ENCODE results near the gene SIX2. TPM values are rescaled to one million over a fixed set of nuclear protein-coding genes. Genes with fewer than 3 reads are reported as not detected.
"Not testable (repeated sequence)": the region's sequence is repeated elsewhere in the genome, so short reads cannot be mapped to it uniquely, and the experiment has no call there.

SIX2 gene
- polyA plus RNA-seq (2012; ENCODE audit: insufficient read depth, insufficient read length): not detected

DNA sequence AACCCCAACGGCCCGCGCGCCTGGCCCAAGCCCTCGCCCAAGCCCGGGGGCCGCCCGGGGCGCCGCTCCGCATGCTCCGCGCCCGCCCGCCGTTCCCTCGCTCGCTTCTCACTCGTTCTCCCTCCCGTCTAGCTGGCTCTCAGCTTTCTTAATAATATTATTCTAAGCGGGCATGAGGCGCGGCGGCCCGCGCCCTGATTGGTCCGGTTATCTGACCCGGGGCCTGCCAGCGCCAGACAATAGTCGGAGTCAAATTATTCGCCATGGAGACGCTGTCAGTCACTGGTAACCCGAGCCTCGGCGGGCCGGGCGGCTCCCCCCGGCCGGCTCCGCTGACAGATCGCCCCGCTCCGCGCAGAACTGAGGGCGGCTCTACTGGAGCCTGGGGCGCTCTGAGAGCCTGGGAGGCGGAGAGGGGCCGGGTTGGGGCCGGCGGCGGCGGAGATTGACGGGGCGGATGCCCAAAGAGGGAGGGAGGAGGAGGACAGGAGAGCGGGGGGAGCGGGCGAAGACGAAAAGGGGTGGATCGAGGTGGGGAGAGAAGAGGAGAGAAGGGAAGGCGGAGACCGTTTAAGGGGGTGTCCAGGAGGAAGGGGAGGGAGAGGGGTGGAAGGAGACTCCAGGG, at the start of gene SIX2:
Gene SIX2 (minus strand): TSS at position 150 of the 625 bp plus-strand sequence. CDS start 342 bp downstream, outside the sequence.
- DNase-seq (ENCODE audit: low read depth, low spot score): no peak
- peak within 1 kb of the TSS; percentile 27 for H3K4me3 ChIP-seq (ENCODE audit: low read length)

DNA sequence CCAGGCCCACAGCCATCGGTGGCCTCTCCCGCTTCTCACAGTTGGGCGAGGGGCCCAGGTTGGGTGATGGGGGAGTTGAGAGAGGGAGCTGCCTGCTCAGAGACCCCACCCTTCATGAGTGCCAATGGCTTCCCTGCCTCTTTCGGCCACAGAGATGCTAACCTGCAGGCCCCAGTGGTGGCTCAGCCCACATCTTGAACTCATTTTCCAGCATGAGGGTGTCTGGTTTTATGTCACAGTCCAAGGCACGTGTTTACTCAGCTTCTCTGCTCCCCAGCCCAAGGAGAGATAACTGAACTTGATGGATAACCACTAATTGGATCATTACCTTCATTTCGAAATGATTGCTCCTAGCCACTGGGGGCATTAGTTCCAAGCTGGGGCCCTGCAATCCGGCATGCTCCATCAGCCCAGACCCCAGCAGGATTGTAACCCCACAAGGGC, 45.9 kb upstream of the SIX2 start:
- H3K4me3 ChIP-seq (ENCODE audit: low read length): no peak overlapping the region
- no peak for DNase-seq (ENCODE audit: low read depth, low spot score)

DNA sequence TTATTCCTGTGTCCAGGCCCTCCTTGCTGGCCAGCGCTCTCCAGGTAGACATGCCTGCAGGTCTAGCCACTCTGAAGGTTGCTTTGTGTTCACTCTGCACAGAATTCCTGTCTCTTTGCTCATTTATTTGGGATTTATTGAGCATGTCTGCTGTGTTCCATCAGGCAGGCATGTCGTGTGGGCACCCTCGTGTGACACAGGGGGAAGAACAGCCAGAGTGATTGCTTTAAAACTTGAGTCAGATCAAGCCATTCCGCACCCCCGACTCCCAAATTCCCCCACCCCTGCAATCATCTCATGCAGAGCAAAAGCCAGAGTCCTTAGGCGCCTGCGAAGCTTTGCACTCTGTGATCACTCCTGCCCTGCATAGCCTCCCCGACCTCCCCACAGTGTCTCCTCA, 44.7 kb upstream of the SIX2 start:
- DNase-seq (ENCODE audit: low read depth, low spot score): no peak
- H3K4me3 ChIP-seq (ENCODE audit: low read length): no peak overlapping the region

- DNase-seq (ENCODE audit: low read depth, low spot score): no peak
- no peak overlapping the region for H3K4me3 ChIP-seq (ENCODE audit: low read length)
Observed at GRCh38 chr2:45052388-45052928, 43.2 kb upstream of the SIX2 start.

DNA sequence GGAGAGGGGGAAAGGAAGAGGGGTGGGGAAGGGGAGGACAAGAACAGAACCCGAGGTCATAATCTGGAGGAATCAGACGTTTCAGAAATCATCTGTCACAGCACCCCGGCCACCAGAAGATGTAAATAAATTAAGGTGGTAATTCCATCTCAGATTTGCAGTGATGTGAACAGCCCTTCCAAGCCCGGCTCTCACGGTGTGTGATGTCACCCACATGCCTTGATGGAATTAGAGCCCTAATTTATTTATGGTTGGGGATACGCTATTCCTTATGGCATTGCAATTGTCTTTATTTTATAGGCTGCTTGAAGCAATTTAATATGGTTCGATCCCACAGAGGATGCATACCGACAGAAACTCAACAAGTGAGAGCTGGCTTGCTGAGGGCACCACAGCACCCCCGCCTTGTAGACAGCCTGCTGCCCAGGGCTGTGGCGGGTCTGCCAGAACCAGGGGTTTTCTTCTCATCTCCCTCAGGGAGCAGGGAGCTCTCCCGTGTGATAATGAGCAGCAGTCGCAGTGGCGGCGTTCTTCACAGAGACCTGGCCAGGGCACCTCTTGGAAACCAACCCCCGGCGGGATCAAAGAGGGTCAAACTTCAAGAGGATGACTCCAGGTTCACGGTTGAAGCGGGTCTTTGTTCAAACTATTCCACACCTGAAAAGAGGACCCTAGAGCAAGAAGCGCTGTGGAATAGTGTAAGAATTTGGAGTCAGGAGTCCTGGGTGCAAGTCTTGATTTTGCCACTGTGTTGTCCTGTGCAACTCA, 40.5 kb upstream of the SIX2 start:
- H3K4me3 ChIP-seq (ENCODE audit: low read length): no peak overlapping the region
- no peak for DNase-seq (ENCODE audit: low read depth, low spot score)

GRCh38 chr2:45047301-45047700, 38.0 kb upstream of the SIX2 start:
- no peak for DNase-seq (ENCODE audit: low read depth, low spot score)
- H3K4me3 ChIP-seq (ENCODE audit: low read length): no peak overlapping the region

GRCh38 chr2:45046786-45047185, 37.5 kb upstream of the SIX2 start:
- DNase-seq (ENCODE audit: low read depth, low spot score): no peak
- H3K4me3 ChIP-seq (ENCODE audit: low read length): no peak overlapping the region

GRCh38 chr2:45045706-45046105, 36.5 kb upstream of the SIX2 start:
- no peak overlapping the region for H3K4me3 ChIP-seq (ENCODE audit: low read length)
- no peak for DNase-seq (ENCODE audit: low read depth, low spot score)

- no peak for DNase-seq (ENCODE audit: low read depth, low spot score)
- H3K4me3 ChIP-seq (ENCODE audit: low read length): no peak overlapping the region
Observed at GRCh38 chr2:45044916-45045315, 35.7 kb upstream of the SIX2 start.

DNA sequence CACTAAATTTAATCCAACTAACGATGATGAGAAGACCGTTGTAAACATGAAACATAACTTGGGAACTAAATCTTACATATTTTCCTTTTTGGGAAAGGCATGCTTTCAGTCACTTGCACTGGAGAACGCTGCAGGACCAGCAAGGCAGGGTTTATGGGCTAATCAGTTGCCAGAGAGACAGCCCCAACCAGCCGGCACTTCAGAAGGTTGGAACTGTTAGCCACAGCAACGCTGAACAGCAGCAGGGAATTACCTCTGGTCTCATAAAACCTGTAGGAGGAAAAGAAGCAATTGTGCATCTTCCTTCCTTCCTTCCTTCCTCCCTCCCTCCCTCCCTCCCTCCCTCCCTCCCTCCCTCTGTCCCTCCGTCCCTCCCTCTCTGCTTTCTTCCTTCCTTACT, 33.9 kb upstream of the SIX2 start:
- no peak for DNase-seq (ENCODE audit: low read depth, low spot score)
- H3K4me3 ChIP-seq (ENCODE audit: low read length): no peak overlapping the region

GRCh38 chr2:45042401-45042800, 33.1 kb upstream of the SIX2 start:
- no peak overlapping the region for H3K4me3 ChIP-seq (ENCODE audit: low read length)
- DNase-seq (ENCODE audit: low read depth, low spot score): no peak

GRCh38 chr2:45040786-45041185, 31.5 kb upstream of the SIX2 start:
- no peak overlapping the region for H3K4me3 ChIP-seq (ENCODE audit: low read length)

GRCh38 chr2:45039804-45040203, 30.6 kb upstream of the SIX2 start:
- not testable (repeated sequence) for H3K4me3 ChIP-seq (ENCODE audit: low read length); DNase-seq (ENCODE audit: low read depth, low spot score)

More at GRCh38 chr2:45040786-45041185, 31.5 kb upstream of the SIX2 start:
- DNase-seq (ENCODE audit: low read depth, low spot score): no peak

DNA sequence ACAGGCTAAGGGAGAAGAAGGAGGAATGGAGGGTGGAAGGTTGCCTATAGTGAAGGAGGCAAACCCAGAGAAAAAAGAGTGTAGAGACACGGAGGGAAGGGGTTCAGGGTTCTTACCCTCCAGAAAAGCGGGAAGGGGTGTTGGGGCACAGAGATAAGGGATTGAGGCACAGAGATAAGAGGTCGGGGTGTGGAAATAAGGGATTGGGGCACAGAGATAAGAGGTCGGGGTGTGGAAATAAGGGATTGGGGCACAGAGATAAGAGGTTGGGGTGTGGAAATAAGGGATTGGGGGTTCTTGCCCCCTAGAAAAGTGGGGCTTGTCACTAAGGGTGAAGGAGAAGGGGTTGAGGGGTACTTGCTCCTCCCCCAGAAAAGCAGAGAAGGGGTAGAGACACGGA, 29.6 kb upstream of the SIX2 start:
- not testable (repeated sequence) for H3K4me3 ChIP-seq (ENCODE audit: low read length); DNase-seq (ENCODE audit: low read depth, low spot score)

DNA sequence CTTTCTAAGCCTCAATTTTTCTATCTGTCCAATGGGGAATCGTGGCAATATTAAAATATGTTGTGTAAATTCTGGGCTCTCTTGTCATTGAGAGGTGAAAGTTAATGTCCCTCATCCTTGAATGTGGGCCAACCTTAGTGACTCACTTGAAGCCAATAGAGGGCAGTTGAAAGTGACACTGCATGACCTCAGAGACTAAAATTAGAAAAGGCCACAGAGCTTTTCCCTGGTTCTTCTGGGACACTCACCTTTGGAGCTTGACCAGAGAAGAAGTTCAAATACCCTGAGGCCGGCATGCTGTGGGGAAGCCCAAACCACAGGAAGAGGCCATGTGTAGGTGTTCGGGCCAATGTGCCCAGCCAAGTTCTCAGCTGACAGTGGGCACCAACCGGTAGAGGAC, 24.1 kb upstream of the SIX2 start:
- DNase-seq (ENCODE audit: low read depth, low spot score): no peak
- H3K4me3 ChIP-seq (ENCODE audit: low read length): no peak overlapping the region

DNA sequence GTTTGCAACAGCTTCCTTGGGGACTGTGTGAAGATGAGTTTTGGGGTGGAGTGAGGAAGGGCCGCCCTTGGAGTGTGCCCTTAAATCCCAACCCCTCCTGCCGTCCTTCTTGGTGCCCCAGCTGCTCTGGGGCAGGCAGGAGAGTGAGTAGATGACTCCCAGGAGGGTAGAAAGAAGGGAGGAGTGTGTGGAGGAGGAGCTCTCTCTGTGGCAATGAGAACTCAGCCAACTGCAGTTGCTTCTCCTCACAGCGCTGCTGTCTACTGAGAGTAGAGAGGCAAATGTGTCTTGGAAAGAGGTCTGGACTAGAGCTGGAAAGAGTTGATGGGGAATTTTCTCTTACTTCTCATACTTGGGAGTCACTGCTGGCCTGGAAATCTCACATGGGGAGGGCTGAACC, 21.8 kb upstream of the SIX2 start:
- H3K4me3 ChIP-seq (ENCODE audit: low read length): no peak overlapping the region
- no peak for DNase-seq (ENCODE audit: low read depth, low spot score)

DNA sequence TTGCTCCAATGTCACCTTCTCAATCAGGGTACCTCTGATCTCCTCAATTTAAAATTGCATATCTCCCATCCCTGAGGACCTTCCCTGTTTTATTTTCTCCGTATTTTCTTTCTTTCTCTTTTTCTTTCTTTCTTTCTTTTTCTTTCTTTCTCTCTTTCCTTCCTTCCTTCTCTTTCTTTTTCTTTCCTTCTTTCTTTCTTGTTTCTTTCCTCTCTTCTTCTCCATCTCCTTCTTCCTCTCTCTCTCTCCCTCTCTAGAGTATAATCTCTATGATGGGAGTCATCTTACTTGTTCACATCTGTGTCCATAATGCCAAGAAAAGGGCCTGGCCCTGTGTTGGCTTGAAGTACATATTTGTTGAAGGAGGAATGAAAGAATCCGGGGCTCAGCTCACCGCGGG, 21.3 kb upstream of the SIX2 start:
- DNase-seq (ENCODE audit: low read depth, low spot score): no peak
- H3K4me3 ChIP-seq (ENCODE audit: low read length): no peak overlapping the region

DNA sequence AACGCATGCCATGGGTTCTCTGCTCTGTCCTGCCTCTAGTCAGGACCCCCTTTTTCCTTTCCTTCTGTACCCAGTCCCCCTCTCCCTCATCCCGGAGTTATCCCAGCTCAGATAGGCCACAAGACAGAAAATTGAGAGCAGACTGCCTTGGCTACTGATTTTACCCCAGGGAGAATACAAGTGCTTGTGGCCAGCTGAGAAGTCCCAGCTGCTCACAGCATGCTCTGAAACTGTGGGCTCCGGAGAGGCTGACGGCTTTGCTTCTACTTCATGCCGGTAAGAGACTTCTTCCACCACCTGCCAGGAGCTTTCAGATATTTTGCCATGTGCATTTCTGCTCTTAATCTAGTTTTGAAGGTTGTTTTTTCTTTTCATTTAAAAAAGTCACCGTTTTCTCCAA, 20.0 kb upstream of the SIX2 start:
- no peak overlapping the region for H3K4me3 ChIP-seq (ENCODE audit: low read length)
- DNase-seq (ENCODE audit: low read depth, low spot score): no peak

- H3K4me3 ChIP-seq (ENCODE audit: low read length): no peak overlapping the region
- no peak for DNase-seq (ENCODE audit: low read depth, low spot score)
Observed at GRCh38 chr2:45028276-45028675, 19.0 kb upstream of the SIX2 start.

GRCh38 chr2:45026924-45027450, 17.7 kb upstream of the SIX2 start:
- DNase-seq (ENCODE audit: low read depth, low spot score): no peak
- H3K4me3 ChIP-seq (ENCODE audit: low read length): no peak overlapping the region

Measured in Jurkat, Clone E6-1 (cell line).